AG04450 (cell line): ENCODE measurements around the gene CCP110. TPM values are rescaled to one million over a fixed set of nuclear protein-coding genes. Genes with fewer than 3 reads are reported as not detected.
"Not testable (repeated sequence)": the region's sequence is repeated elsewhere in the genome, so short reads cannot be mapped to it uniquely, and the experiment has no call there.

Experiments used
- CTCF ChIA-PET: fragments of 300-600, 350-600 bp; formaldehyde crosslinking; extraction: SDS; loops from one replicate; lab custom pipeline; 2022; ENCODE audit warnings: antibody characterized with exemption, inconsistent platforms; lab: Charles Lee
- POLR2A ChIA-PET: fragments of 350-600 bp; formaldehyde crosslinking; extraction: SDS; loops from one replicate; lab custom pipeline; 2021; ENCODE audit warnings: antibody characterized with exemption, inconsistent platforms; lab: Yijun Ruan, JAX
- DNase-seq: peaks from one replicate; pipeline ENCODE4 v3.0.0-alpha.2; 2011; ENCODE audit warnings: low read depth, low spot score
- H3K27ac ChIP-seq: one replicate; pipeline ENCODE4 v1.5.1; 2012; ENCODE audit warnings: low read depth, low read length, control low read depth
- H3K27me3 ChIP-seq: one replicate; pipeline ENCODE4 v1.6.0; 2012; ENCODE audit warnings: low read length; ENCODE audit not compliant: control insufficient read depth, insufficient read depth
- H3K4me3 ChIP-seq: 2 replicates; pipeline ENCODE4 v1.5.1; 2011; ENCODE audit warnings: mild to moderate bottlenecking, low read depth, low read length, control low read depth
- H3K9me3 ChIP-seq: 2 replicates; pipeline ENCODE4 v1.5.1; 2012; ENCODE audit warnings: low read length; ENCODE audit not compliant: control insufficient read depth, insufficient read depth
- CTCF ChIP-seq: IDR thresholded peaks from 2 replicates; pipeline ENCODE4 v1.5.1; 2011; ENCODE audit warnings: low read depth, low read length, control low read depth, inconsistent platforms
- polyA plus RNA-seq: library from polyadenylated mRNA; depleted of rRNA; stranded (reverse); fragments of >200 nt; gene quantifications from 2 replicates; pipeline ENCODE4 v1.2.3, GENCODE V29; 2011

CCP110 gene
- polyA plus RNA-seq, 1 experiment = 8.5 TPM

GRCh38 chr16:19542138-19542821 is 18.5 kb downstream of the CCP110 start:
- Histone ChIP-seq H3K4me3 (no peak overlapping the region), H3K9me3 (no peaks in the 10 kb centered on the region), H3K27me3 (no peaks in the 10 kb centered on the region), H3K27ac (no peak overlapping the region)
- DNase-seq = no peak
- CTCF ChIA-PET = interaction anchor here (0.6 to 1.8 kb wide), 6 partner anchors 11 to 365 kb away, joined by 3 to 10 read pairs (median 4); partner anchors contain the start of gene VPS35L
- TF ChIP-seq CTCF = no peak
- POLR2A ChIA-PET = interaction anchor here (0.6 kb wide), 1 partner anchor 14 kb away, joined by 5 read pairs; no protein-coding TSS in a partner anchor

GRCh38 chr16:19543278-19543996 is 19.7 kb downstream of the CCP110 start:
- H3K4me3 ChIP-seq, POLR2A ChIA-PET, DNase-seq, H3K27ac ChIP-seq, H3K9me3 ChIP-seq, H3K27me3 ChIP-seq: not testable (repeated sequence)
- CTCF ChIA-PET = interaction anchor here (1.3 to 1.8 kb wide), 4 partner anchors 10 to 343 kb away, joined by 4 to 10 read pairs (median 6); partner anchors contain the start of gene VPS35L

- no peaks in the 10 kb centered on the region for H3K27me3 ChIP-seq
- DNase-seq = no peak
- H3K9me3 ChIP-seq = no peaks in the 10 kb centered on the region
- no peak overlapping the region for H3K4me3 ChIP-seq
- CTCF ChIA-PET = no interaction called here
- POLR2A ChIA-PET = no interaction called here
- no peak overlapping the region for H3K27ac ChIP-seq
- TF ChIP-seq CTCF = no peak
Measured at GRCh38 chr16:19548144-19548543, 24.4 kb downstream of the CCP110 start.

- Histone ChIP-seq H3K9me3 (no peaks in the 10 kb centered on the region), H3K4me3 (no peak overlapping the region), H3K27me3 (no peaks in the 10 kb centered on the region), H3K27ac (no peak overlapping the region)
- no peak for TF ChIP-seq CTCF
- DNase-seq = no peak
- CTCF ChIA-PET = interaction anchor here (0.8 to 1.4 kb wide), 3 partner anchors 35 to 358 kb away, joined by 3 to 5 read pairs (median 3); no protein-coding TSS in a partner anchor
- POLR2A ChIA-PET = no interaction called here
Measured at GRCh38 chr16:19549673-19550072, 25.9 kb downstream of the CCP110 start.

- peak; percentile 68 for TF ChIP-seq CTCF
- Histone ChIP-seq H3K9me3 (no peaks in the 10 kb centered on the region), H3K27me3 (no peaks in the 10 kb centered on the region), H3K27ac (peak within 1 kb of the TSS; percentile 80), H3K4me3 (peak within 1 kb of the TSS; percentile 93)
- POLR2A ChIA-PET = interaction anchor here (0.7 to 1.8 kb wide), 9 partner anchors 9 to 765 kb away, joined by 3 to 22 read pairs (median 5); partner anchors contain the start of genes CCP110, GDE1, IQCK and KNOP1
- CTCF ChIA-PET = interaction anchor here (0.5 to 5.4 kb wide), 28 partner anchors 10 to 994 kb away, joined by 3 to 39 read pairs (median 4); no protein-coding TSS in a partner anchor
- DNase-seq = peak; percentile 99
Measured at GRCh38 chr16:19555186-19555937, 31.6 kb downstream of the CCP110 start, which contains the start of gene VPS35L. Gene VPS35L (plus strand): TSS chr16:19555703. CDS start chr16:19555730, 27 bp downstream.
